ENCODE data around the gene GCN1. TPM values are rescaled to one million over a fixed set of nuclear protein-coding genes. Genes with fewer than 3 reads are reported as not detected.

GCN1 gene
- polyA plus RNA-seq, 1 donor (not counting 4 experiments of a cell fraction or from before 2014, with no cell fraction given) = 34.1 TPM

DNA sequence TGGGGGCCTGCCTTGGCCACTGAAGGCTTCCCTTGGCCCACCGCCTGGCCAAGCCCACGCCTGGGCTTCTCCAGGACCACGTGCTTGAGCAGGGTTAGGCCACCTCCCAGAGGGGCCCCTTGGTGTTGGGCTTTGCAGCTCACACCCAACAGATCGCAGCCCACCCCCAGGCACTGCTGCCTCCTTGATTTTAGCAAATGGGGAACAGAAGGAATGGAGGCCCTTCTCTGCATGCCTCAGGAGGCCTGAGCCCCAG is 101.3 kb downstream of the GCN1 start:
- H3K9me1 ChIP-seq (ENCODE audit: control insufficient read depth, extremely low read depth, insufficient read depth, low read length) = no peaks in the 10 kb centered on the region

DNA sequence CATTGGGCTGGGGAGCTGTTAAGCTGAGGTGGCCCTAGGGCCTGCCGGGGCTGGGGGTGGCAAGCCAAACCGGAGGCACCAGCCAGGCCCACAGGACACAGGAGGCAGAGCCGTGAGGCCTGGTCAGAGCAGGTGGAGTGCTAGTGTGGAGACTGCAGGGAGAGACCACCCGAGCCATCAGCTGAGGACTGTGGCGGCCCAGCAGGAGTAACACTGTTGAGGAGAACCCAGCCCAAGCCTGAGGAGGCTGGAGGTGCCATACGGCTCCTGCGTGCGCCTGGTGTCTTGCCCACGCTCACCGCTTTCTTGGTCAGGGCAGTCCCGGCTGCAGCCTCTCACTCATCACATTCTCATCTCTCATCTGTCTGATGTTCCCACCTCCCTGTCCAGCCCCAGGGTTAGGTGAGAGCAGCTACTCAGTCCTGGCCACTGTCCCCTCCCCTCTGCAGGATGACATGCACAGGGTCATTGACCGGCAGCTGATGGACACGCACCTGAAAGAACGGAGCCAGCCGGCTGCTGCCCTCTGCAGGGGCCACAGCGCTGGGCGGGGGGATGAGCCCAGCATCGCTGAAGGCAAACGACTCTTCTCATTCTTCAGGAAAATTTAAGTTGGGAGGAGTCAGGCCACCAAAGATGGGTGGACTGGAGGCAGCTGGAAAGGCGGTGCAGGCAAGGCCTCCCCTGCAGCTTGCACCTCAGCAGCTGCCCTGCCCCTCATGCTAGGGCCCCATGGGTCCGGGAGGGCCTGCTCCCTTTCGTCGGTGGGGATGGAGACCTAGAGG is 101.8 kb downstream of the GCN1 start:
- Histone ChIP-seq H3K27ac (ENCODE audit: control insufficient read depth, insufficient read depth, low read length) (no peak overlapping the region), H3K4me2 (ENCODE audit: control insufficient read depth, extremely low read depth, insufficient read depth, low read depth, low read length) (no peak overlapping the region), H2AFZ (ENCODE audit: control insufficient read depth, low read length) (no peak overlapping the region), H4K20me1 (ENCODE audit: control insufficient read depth, extremely low read depth, insufficient read depth, low read length) (peaks cover 3% of the 10 kb centered on the region), H3K9me3 (ENCODE audit: control insufficient read depth, low read depth, low read length) (no peaks in the 10 kb centered on the region), H3K36me3 (ENCODE audit: control insufficient read depth in 2 of 2, extremely low read depth in 1 of 2, insufficient read depth in 2 of 2, low read length in 2 of 2) (peaks cover 15 to 28% of the 10 kb centered on the region in 2 experiments), H3K9me1 (ENCODE audit: control insufficient read depth, extremely low read depth, insufficient read depth, low read length) (no peaks in the 10 kb centered on the region), H3K4me3 (ENCODE audit: control insufficient read depth in 2 of 3, extremely low read depth in 1 of 3, insufficient read depth in 2 of 3, low read depth in 1 of 3, low read length in 3 of 3) (no peak overlapping the region), H3K4me1 (ENCODE audit: control insufficient read depth, extremely low read depth, insufficient read depth, low read length) (no peaks in the 10 kb centered on the region), H3K9ac (ENCODE audit: control insufficient read depth, extremely low read depth, insufficient read depth, low read length) (no peak overlapping the region), H3K79me2 (ENCODE audit: control insufficient read depth, insufficient read depth, low read length) (no peaks in the 10 kb centered on the region), H3K27me3 (ENCODE audit: control insufficient read depth, extremely low read depth, insufficient read depth, low read length) (no peaks in the 10 kb centered on the region)
- no peak for FAIRE-seq
- dilution Hi-C loops (cut with MboI; ENCODE audit: extremely low pct_ligation_motif_present, low sequenced_read_pairs) = no loop called here
- TF ChIP-seq, protein P1, sequence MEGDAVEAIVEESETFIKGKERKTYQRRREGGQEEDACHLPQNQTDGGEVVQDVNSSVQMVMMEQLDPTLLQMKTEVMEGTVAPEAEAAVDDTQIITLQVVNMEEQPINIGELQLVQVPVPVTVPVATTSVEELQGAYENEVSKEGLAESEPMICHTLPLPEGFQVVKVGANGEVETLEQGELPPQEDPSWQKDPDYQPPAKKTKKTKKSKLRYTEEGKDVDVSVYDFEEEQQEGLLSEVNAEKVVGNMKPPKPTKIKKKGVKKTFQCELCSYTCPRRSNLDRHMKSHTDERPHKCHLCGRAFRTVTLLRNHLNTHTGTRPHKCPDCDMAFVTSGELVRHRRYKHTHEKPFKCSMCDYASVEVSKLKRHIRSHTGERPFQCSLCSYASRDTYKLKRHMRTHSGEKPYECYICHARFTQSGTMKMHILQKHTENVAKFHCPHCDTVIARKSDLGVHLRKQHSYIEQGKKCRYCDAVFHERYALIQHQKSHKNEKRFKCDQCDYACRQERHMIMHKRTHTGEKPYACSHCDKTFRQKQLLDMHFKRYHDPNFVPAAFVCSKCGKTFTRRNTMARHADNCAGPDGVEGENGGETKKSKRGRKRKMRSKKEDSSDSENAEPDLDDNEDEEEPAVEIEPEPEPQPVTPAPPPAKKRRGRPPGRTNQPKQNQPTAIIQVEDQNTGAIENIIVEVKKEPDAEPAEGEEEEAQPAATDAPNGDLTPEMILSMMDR (optimal IDR thresholded peaks at IDR 0.05 in 1 of 3, IDR thresholded peaks at IDR 0.05 in 1 of 3, conservative IDR thresholded peaks at IDR 0.05 in 1 of 3; ENCODE audit: extremely low read depth in 1 of 3, insufficient read depth in 2 of 3, low read length in 3 of 3) = no peak
- TF ChIP-seq EZH2 (IDR thresholded peaks at IDR 0.05; ENCODE audit: low read length) = no peak
- no peak for DNase-seq (ENCODE audit: low read depth, low spot score)

More for the DNA sequence above, 101.3 kb downstream of the GCN1 start:
- no peak for TF ChIP-seq EZH2 (IDR thresholded peaks at IDR 0.05; ENCODE audit: low read length)
- TF ChIP-seq, protein P1 (optimal IDR thresholded peaks at IDR 0.05 in 1 of 3, IDR thresholded peaks at IDR 0.05 in 1 of 3, conservative IDR thresholded peaks at IDR 0.05 in 1 of 3; ENCODE audit: extremely low read depth in 1 of 3, insufficient read depth in 2 of 3, low read length in 3 of 3) = no peak
- DNase-seq (ENCODE audit: low read depth, low spot score) (no peak), FAIRE-seq (no peak)
- Histone ChIP-seq H3K27me3 (ENCODE audit: control insufficient read depth, extremely low read depth, insufficient read depth, low read length) (no peaks in the 10 kb centered on the region), H3K79me2 (ENCODE audit: control insufficient read depth, insufficient read depth, low read length) (peaks cover under 1% of the 10 kb centered on the region), H3K4me2 (ENCODE audit: control insufficient read depth, extremely low read depth, insufficient read depth, low read depth, low read length) (no peak overlapping the region), H3K4me3 (ENCODE audit: control insufficient read depth in 2 of 3, extremely low read depth in 1 of 3, insufficient read depth in 2 of 3, low read depth in 1 of 3, low read length in 3 of 3) (no peak overlapping the region), H2AFZ (ENCODE audit: control insufficient read depth, low read length) (no peak overlapping the region), H3K4me1 (ENCODE audit: control insufficient read depth, extremely low read depth, insufficient read depth, low read length) (no peaks in the 10 kb centered on the region), H4K20me1 (ENCODE audit: control insufficient read depth, extremely low read depth, insufficient read depth, low read length) (peaks cover 3% of the 10 kb centered on the region), H3K27ac (ENCODE audit: control insufficient read depth, insufficient read depth, low read length) (no peak overlapping the region), H3K9ac (ENCODE audit: control insufficient read depth, extremely low read depth, insufficient read depth, low read length) (no peak overlapping the region), H3K9me3 (ENCODE audit: control insufficient read depth, low read depth, low read length) (no peaks in the 10 kb centered on the region), H3K36me3 (ENCODE audit: control insufficient read depth in 2 of 2, extremely low read depth in 1 of 2, insufficient read depth in 2 of 2, low read length in 2 of 2) (peaks cover 18 to 30% of the 10 kb centered on the region in 2 experiments)
- dilution Hi-C loops (cut with MboI; ENCODE audit: extremely low pct_ligation_motif_present, low sequenced_read_pairs) = no loop called here
